COLO668 (cell line): ENCODE results near the gene TIMD4.
"Not testable (repeated sequence)": the region's sequence is repeated elsewhere in the genome, so short reads cannot be mapped to it uniquely, and the experiment has no call there.

Experiments
- DNase-seq: peaks from one replicate; lab custom pipeline; 2025; ENCODE audit not compliant: unreplicated experiment; lab: John Stamatoyannopoulos, UW

The TIMD4 gene

DNA sequence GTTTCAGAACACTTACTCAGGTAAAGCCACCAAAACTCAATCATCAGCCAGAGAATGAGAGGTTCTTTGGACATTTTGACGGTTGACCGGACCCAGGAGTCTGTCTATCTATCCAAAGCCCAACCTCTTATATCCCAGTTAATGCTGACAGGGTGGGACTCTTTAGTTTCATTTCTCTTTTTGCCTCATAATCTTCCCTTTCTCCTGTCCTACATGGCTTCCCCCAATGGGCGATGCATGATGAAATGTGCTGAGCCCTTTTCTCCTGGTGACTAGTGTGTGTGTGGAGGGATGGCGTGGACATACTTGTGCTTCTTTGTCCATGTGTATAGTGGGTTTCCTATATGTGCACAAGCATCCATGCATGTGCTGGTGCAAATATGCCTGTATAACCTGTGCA is at the start of gene TIMD4:
Gene TIMD4, minus strand, starts transcription at position 102 of the 400 bp plus-strand sequence. Its CDS starts 28 bp downstream, at position 74.
- DNase-seq, result no peak

DNA sequence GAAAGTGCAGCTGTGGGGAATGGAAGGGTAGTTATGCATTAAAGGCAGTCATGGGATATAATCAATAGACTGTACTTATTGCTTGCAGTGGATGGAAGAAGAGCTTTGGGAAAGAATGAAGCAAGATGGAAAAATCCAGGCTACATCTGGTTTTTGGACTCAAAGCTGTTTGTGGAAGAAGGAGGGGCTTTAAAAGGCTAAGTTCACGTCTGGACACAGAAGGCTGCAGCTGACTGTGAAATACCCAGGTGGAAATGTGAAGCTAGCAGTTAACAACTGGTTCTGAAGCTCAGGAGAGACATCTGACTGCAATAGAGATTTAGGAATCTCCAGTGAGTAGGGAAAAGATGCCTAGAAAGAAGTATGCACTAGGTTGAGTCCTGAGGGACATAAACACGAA is 43.2 kb upstream of the TIMD4 start:
- DNase-seq, result no peak

DNA sequence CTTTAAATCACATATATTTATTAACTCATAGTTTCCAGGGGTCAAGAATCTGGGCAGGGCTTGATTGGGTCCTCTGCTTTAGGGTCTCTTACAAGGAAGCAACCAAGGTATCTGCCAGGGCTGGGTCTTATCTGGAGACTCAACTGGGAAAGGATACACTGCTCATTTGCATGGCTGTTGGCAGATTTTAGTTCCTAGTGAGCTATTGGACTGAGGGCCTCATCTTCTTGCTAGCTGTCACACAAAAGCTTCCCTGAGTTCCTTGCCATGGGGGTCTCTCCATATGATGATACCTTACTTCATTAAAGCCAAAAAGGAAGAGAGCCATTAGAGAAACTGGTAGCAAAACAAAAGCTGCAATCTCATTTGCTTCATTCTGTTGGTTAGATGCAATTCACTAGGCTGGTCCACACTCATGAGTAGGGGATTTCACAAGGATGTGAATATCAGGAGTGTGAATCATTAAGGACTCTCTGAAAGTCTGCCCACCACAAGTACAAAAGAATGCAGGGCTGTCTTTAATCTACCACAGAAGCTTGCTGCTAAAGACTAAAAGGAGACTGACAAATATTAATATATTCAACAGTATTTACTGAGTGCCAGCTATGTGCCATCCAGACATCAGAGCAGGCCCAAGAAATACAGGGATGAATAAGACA is 42.0 kb upstream of the TIMD4 start:
- DNase-seq, result no peak

DNA sequence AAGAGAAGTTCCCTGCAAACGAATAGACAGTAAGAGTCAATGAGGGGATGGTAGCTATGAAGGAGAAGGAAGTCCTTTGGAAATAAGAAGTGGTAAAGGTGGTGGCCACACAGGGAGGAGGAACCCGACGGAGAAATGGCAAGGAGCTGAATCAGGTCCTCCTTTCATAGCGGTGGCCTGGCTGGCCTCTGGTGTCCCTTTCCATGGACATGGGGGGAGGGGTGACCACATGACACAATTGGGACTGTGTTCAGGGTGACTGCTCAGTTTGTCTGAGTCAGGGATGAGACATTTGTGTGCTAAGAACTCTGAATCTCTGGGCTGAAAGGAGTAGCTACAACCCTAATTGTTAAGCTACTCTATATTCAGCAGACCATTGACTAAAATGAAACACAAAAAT is 28.7 kb upstream of the TIMD4 start:
- no peak for DNase-seq

DNA sequence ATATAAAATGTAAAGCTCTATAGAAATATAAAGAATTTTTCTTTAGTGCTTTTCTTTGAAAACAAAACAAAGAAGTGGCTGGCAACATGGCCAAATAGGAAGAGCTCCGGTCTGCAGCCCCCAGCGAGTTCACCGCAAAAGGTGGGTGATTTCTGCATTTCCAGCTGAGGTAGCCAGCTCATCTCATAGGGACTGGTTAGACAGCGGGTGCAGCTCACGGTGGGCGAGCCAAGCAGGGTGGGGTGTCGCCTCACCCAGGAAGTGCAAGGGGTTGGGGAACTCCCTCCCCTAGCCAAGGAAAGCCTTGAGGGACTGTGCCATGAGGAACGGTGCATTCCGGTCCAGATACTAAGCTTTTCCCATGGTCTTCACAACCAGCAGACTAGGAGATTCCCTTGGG is 21.0 kb upstream of the TIMD4 start:
- DNase-seq, result no peak

GRCh38 chr5:156981481-156981880 is 18.5 kb upstream of the TIMD4 start:
- DNase-seq, result no peak

GRCh38 chr5:156974328-156974727 is 11.3 kb upstream of the TIMD4 start:
- no peak for DNase-seq

DNA sequence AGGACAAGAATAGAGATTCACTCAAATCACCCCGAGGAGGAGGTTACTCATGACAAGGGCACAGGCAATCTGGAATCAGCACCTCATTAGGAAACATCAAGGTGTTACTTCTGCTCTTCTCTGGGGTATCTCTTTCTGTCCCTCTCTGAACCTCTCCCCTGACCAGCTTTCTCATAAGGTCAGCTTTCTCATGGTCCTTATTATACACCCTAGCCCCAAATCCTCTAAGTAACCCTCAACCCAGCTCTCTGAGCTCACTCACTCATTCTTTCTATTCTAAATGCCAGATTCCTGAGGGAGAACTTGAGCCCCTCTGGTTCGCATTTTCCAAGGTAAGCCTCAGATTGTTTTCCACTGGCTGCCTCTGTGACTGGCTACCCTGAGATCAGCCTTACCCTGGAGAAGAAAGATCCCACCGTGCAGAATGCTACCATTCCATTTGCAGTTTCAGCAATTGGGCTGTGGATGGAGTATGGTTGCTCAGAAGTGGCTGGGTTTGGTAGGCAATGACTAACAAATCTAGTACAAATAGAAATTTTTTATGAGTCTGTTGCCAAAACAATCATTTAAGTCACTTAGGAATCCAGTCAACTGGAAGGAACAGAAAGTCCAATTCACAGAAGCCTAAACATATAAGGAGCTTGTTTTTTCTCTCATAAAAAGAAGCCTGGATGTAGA is 9.0 kb upstream of the TIMD4 start:
- DNase-seq, result no peak

- no peak for DNase-seq
These were observed 8.4 kb upstream of the TIMD4 start for GRCh38 chr5:156971415-156971814.

GRCh38 chr5:156967386-156967785 is 4.4 kb upstream of the TIMD4 start:
- DNase-seq, result not testable (repeated sequence)

DNA sequence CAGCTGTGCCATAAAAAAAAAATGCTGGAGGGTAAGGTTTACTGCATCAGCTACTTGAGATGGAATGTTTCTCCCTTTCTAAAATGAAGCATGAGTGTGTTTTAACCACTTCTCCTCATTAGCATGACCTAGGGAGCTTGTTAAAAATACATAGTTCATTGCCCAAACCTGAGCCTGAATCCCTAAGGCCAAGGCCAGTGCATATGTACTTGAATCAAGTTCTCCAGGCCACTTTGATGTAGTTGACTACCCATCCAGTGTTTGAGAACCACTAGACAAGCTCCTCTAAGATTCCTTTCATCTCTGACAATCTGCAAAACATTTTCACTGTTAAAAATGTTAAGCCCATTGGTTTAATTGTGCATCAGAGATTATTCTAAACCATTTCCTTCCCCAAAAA is 6.7 kb downstream of the TIMD4 start:
- DNase-seq, result no peak

GRCh38 chr5:156951359-156951758 is 11.7 kb downstream of the TIMD4 start:
- DNase-seq, result no peak

GRCh38 chr5:156950716-156951115 is 12.3 kb downstream of the TIMD4 start:
- DNase-seq, result no peak

- DNase-seq, result no peak
These were observed 13.6 kb downstream of the TIMD4 start for GRCh38 chr5:156949424-156949823.

DNA sequence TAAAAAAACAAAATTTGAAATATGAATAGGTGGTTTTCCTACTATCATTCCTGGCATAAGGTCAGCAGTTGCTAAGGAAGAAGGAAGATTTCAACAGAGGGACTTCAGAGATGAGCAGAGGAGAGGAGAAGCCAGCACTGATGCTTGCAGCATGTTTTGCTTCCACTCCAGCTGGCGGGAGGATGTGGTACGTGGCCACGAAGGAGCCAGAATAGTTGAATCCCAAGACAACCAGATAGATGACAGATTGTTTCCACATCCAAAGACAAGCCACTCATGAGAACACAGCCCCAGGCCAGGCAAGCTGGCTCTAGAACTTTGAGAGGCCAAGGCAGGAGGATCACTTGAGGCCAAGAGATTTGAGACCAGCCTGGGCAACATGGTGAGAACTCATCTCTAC is 15.1 kb downstream of the TIMD4 start:
- DNase-seq, result no peak

- no peak for DNase-seq
These were observed 21.0 kb downstream of the TIMD4 start for GRCh38 chr5:156942064-156942463.

- DNase-seq, result not testable (repeated sequence)
These were observed 22.6 kb downstream of the TIMD4 start for GRCh38 chr5:156940462-156940861.

- DNase-seq, result no peak
These were observed 26.1 kb downstream of the TIMD4 start for GRCh38 chr5:156936972-156937371.

- DNase-seq, result peak; percentile 15
These were observed 28.4 kb downstream of the TIMD4 start for GRCh38 chr5:156934450-156935211.

DNA sequence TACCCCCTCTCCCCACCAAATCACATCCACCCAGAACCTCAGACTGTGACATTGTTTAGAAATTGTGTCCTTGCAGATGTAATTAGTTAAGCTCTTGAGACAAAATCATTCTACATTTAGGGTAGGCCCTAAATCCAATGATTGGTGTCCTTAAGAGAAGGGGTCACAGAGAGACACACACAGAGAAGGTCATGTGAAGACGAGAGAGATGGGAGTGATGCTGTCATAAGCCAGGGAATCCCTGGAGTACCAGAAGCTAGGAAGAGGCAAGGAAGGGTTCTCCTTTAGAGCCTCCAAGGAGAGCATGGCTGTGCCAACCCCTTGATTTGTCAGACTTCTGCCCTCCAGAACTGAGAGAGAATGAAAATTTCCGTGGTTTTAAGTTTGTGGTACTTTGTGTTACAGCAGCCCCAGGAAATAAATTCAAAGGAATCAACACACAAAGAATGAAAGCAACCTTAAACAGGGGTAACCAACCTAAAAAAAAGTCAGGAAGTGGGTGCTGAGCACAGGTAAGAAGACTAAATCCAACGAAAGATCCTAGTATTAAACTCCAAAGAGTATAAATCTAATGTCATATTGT is 33.6 kb downstream of the TIMD4 start:
- no peak for DNase-seq

DNA sequence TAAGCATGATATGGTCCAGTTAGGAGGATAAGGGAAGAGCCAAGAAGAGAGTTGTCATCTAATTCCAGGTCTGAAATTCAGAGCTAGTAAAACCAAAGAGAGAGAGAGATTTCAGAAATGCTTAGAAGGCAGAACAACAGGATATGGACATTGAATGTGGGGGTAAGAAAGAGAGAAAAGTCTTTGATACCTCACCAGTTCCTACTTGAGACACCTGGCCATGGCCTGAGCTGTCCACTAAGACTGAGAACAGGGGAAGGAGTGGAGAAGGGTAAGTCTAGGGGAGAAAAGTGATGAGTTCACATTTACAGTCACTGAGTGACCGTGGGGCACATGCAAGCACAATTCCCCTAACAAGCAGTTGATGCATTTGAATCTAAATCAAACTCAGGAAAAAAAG is 35.5 kb downstream of the TIMD4 start:
- no peak for DNase-seq

- DNase-seq, result not testable (repeated sequence)
These were observed 37.3 kb downstream of the TIMD4 start for GRCh38 chr5:156925767-156926166.
